K562 (cell line): Measurements from ENCODE around the gene MRPS18B. TPM values are rescaled to one million over a fixed set of nuclear protein-coding genes. Genes with fewer than 3 reads are reported as not detected.

Experiments
- HMGXB4 ChIP-seq: sonication (generic); formaldehyde crosslinking; IDR thresholded peaks from 2 replicates; pipeline ENCODE4 v1.8.1; 2023; ENCODE audit warnings: mild to moderate bottlenecking, missing genetic modification reagents
- NFE2 ChIP-seq: IDR thresholded peaks from 2 replicates; pipeline ENCODE4 v1.6.1; 2014; ENCODE audit warnings: antibody characterized with exemption, low read depth
- PHF20 ChIP-seq: fragments of 450-650 bp; IDR thresholded peaks from 2 replicates; pipeline ENCODE4 v1.6.1; 2018; ENCODE audit not compliant: partially characterized antibody
- TFE3 ChIP-seq: fragments of 450-650 bp; formaldehyde crosslinking; IDR thresholded peaks from 2 replicates; pipeline ENCODE4 v1.4.0; 2020; ENCODE audit warnings: mild to moderate bottlenecking, mixed read lengths
- polyA plus RNA-seq, 8 experiments: library from polyadenylated mRNA; depleted of rRNA in 4 of 8; stranded (reverse) in 5 of 8; unstranded in 3 of 8; fragments of >200 nt; fragmentation: Nextera tagmentation in 2 of 8; fragmentation: Illumina TruSeq in 1 of 8; extraction: Ambion mirVana in 2 of 8; extraction: Trizol in 1 of 8; gene quantifications; 2 replicates each; pipeline versions ENCODE4 v1.2.1 to v1.2.3, GENCODE V29; 2011 to 2014; ENCODE audit warnings: inconsistent platforms in 1 of 8, missing spikeins in 1 of 8
- total RNA-seq, 7 experiments: library from RNA; depleted of rRNA in 6 of 7; stranded (reverse); fragments of >200 nt in 6 of 7; fragmentation: Illumina TruSeq in 2 of 7; extraction: Trizol in 2 of 7; gene quantifications; 2 replicates each; pipeline versions ENCODE4 v1.2.1 to v1.2.3, GENCODE V29; 2011 to 2021; ENCODE audit warnings: low replicate concordance in 1 of 7
- TF ChIP-seq, protein P1 (sequence below): fragments of 200-600 bp; sonication (generic); IDR thresholded peaks from one replicate; pipeline ENCODE4 v1.6.1; 2012; ENCODE audit warnings: mild to moderate bottlenecking, low read depth, low read length, inconsistent platforms
- TF ChIP-seq, protein P2 (sequence below): fragments of 450-650 bp; formaldehyde crosslinking; IDR thresholded peaks from 2 replicates; pipeline ENCODE4 v1.4.0; 2022; ENCODE audit warnings: missing genetic modification characterization

MRPS18B gene
- total and polyA plus RNA-seq, 9 of the 15 experiments (the other 6 are each of a cell fraction or from before 2014, with no cell fraction given): 132 to 383 (median 178) TPM

DNA sequence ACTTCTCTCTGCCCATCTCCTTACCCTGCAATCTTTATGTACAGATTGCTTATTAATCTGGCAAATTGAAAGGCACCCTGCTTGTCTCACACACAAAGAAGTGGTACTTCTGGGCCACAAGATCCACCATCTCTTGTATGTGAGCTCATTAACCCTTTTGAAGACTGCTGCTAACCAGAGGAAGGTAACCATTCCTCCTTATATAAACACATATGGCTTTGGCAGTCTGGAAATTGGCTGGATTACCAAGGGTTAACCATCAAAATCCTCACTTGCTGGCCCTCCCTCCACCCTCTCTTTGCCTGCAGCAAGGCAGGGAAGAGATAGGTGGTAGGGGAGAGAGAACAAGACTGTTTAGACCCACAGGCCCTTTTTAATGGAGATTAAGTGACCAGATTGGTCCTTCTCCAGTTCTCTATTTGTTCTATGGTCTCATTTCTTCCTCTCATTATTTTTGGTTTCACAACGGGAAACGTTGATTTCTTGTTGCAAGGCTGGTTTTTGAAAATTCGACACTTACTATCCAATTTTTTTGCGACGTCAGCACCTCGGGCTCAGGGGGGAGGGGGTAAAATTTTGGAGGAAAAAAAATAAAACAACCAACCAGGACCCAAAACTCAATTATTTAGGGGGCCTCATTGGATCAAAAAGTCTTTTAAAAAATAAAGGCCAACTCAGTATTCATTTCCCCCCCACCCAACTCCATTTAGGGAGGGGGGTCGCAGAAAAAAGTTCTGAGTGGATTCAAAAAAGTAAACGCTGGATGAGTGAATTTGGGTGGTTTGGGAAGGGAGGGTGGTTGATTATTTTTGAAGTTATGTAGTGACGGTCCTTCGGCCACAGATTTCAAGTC, 1.5 kb upstream of the MRPS18B start (continued):
- TF ChIP-seq, protein P1, sequence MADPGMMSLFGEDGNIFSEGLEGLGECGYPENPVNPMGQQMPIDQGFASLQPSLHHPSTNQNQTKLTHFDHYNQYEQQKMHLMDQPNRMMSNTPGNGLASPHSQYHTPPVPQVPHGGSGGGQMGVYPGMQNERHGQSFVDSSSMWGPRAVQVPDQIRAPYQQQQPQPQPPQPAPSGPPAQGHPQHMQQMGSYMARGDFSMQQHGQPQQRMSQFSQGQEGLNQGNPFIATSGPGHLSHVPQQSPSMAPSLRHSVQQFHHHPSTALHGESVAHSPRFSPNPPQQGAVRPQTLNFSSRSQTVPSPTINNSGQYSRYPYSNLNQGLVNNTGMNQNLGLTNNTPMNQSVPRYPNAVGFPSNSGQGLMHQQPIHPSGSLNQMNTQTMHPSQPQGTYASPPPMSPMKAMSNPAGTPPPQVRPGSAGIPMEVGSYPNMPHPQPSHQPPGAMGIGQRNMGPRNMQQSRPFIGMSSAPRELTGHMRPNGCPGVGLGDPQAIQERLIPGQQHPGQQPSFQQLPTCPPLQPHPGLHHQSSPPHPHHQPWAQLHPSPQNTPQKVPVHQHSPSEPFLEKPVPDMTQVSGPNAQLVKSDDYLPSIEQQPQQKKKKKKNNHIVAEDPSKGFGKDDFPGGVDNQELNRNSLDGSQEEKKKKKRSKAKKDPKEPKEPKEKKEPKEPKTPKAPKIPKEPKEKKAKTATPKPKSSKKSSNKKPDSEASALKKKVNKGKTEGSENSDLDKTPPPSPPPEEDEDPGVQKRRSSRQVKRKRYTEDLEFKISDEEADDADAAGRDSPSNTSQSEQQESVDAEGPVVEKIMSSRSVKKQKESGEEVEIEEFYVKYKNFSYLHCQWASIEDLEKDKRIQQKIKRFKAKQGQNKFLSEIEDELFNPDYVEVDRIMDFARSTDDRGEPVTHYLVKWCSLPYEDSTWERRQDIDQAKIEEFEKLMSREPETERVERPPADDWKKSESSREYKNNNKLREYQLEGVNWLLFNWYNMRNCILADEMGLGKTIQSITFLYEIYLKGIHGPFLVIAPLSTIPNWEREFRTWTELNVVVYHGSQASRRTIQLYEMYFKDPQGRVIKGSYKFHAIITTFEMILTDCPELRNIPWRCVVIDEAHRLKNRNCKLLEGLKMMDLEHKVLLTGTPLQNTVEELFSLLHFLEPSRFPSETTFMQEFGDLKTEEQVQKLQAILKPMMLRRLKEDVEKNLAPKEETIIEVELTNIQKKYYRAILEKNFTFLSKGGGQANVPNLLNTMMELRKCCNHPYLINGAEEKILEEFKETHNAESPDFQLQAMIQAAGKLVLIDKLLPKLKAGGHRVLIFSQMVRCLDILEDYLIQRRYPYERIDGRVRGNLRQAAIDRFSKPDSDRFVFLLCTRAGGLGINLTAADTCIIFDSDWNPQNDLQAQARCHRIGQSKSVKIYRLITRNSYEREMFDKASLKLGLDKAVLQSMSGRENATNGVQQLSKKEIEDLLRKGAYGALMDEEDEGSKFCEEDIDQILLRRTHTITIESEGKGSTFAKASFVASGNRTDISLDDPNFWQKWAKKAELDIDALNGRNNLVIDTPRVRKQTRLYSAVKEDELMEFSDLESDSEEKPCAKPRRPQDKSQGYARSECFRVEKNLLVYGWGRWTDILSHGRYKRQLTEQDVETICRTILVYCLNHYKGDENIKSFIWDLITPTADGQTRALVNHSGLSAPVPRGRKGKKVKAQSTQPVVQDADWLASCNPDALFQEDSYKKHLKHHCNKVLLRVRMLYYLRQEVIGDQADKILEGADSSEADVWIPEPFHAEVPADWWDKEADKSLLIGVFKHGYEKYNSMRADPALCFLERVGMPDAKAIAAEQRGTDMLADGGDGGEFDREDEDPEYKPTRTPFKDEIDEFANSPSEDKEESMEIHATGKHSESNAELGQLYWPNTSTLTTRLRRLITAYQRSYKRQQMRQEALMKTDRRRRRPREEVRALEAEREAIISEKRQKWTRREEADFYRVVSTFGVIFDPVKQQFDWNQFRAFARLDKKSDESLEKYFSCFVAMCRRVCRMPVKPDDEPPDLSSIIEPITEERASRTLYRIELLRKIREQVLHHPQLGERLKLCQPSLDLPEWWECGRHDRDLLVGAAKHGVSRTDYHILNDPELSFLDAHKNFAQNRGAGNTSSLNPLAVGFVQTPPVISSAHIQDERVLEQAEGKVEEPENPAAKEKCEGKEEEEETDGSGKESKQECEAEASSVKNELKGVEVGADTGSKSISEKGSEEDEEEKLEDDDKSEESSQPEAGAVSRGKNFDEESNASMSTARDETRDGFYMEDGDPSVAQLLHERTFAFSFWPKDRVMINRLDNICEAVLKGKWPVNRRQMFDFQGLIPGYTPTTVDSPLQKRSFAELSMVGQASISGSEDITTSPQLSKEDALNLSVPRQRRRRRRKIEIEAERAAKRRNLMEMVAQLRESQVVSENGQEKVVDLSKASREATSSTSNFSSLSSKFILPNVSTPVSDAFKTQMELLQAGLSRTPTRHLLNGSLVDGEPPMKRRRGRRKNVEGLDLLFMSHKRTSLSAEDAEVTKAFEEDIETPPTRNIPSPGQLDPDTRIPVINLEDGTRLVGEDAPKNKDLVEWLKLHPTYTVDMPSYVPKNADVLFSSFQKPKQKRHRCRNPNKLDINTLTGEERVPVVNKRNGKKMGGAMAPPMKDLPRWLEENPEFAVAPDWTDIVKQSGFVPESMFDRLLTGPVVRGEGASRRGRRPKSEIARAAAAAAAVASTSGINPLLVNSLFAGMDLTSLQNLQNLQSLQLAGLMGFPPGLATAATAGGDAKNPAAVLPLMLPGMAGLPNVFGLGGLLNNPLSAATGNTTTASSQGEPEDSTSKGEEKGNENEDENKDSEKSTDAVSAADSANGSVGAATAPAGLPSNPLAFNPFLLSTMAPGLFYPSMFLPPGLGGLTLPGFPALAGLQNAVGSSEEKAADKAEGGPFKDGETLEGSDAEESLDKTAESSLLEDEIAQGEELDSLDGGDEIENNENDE: no peak
- TF ChIP-seq PHF20: no peak
- no peak for TF ChIP-seq TFE3 (CRISPR knock-in tag)
- TF ChIP-seq NFE2: no peak
- TF ChIP-seq HMGXB4 (CRISPR knock-in tag): no peak
- TF ChIP-seq, protein P2, sequence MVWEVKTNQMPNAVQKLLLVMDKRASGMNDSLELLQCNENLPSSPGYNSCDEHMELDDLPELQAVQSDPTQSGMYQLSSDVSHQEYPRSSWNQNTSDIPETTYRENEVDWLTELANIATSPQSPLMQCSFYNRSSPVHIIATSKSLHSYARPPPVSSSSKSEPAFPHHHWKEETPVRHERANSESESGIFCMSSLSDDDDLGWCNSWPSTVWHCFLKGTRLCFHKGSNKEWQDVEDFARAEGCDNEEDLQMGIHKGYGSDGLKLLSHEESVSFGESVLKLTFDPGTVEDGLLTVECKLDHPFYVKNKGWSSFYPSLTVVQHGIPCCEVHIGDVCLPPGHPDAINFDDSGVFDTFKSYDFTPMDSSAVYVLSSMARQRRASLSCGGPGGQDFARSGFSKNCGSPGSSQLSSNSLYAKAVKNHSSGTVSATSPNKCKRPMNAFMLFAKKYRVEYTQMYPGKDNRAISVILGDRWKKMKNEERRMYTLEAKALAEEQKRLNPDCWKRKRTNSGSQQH (CRISPR knock-in tag): no peak; the same call in 1 of the 2 replicates
